IMR-90 (cell line): ENCODE data around the gene SSH2. TPM values are rescaled to one million over a fixed set of nuclear protein-coding genes. Genes with fewer than 3 reads are reported as not detected.
"Not testable (repeated sequence)": the region's sequence is repeated elsewhere in the genome, so short reads cannot be mapped to it uniquely, and the experiment has no call there.

Experiments
- ATAC-seq: fragments of 200-7000 bp; cut with Tn5 transposase; 2 replicates; pipeline ENCODE4 v1.9.1; 2020; ENCODE audit warnings: low read depth, mild to moderate bottlenecking, moderate library complexity
- BruUV-seq: library from RNA; stranded (reverse); fragments of 400-500 nt; replicated peaks from 2 replicates; lab custom pipeline; 2021; lab: Mats Ljungman, UMichigan
- CTCF ChIA-PET: fragments of 300-600 bp; formaldehyde crosslinking; extraction: SDS; loops from one replicate; lab custom pipeline; 2021; ENCODE audit warnings: antibody characterized with exemption; lab: Yijun Ruan, JAX
- POLR2A ChIA-PET: fragments of 300-600 bp; sonication (Branson Sonifier 250); formaldehyde crosslinking; loops from one replicate; lab custom pipeline; 2022; ENCODE audit warnings: antibody characterized with exemption; ENCODE audit not compliant: unreplicated experiment; lab: Charles Lee
- DNase-seq: peaks from one replicate; pipeline ENCODE4 v3.0.0; 2013
- H2AFZ ChIP-seq: replicated peaks from 2 replicates; pipeline ENCODE3; 2013; ENCODE audit warnings: low read length, mild to moderate bottlenecking; ENCODE audit not compliant: poor library complexity
- H2AK5ac ChIP-seq: 2 replicates; pipeline ENCODE4 v1.6.1; 2013; ENCODE audit warnings: low read depth, low read length, inconsistent platforms
- H2AK9ac ChIP-seq: replicated peaks from 2 replicates; pipeline ENCODE3; 2013; ENCODE audit warnings: mild to moderate bottlenecking, low read depth, low read length, moderate library complexity; ENCODE audit not compliant: poor library complexity
- H2BK120ac ChIP-seq: 2 replicates; pipeline ENCODE4 v1.6.1; 2013; ENCODE audit warnings: low read depth, low read length, inconsistent platforms
- H2BK15ac ChIP-seq: 3 replicates; pipeline ENCODE4 v1.6.1; 2013; ENCODE audit warnings: low read depth, low read length, inconsistent platforms
- H2BK20ac ChIP-seq: 2 replicates; pipeline ENCODE4 v1.6.1; 2013; ENCODE audit warnings: low read depth, mild to moderate bottlenecking, inconsistent platforms, low read length, moderate library complexity
- H2BK5ac ChIP-seq: 2 replicates; pipeline ENCODE4 v1.6.1; 2013; ENCODE audit warnings: mild to moderate bottlenecking, low read depth, low read length, inconsistent platforms; ENCODE audit not compliant: poor library complexity, severe bottlenecking
- H3K14ac ChIP-seq: replicated peaks from 2 replicates; pipeline ENCODE4 v1.6.1; 2013; ENCODE audit warnings: low read depth, low read length, inconsistent platforms
- H3K18ac ChIP-seq: 2 replicates; pipeline ENCODE4 v1.6.1; 2013; ENCODE audit warnings: low read depth, low read length, control low read depth
- H3K23ac ChIP-seq: 2 replicates; pipeline ENCODE4 v1.6.1; 2013; ENCODE audit warnings: low read depth, low read length, inconsistent platforms
- H3K27ac ChIP-seq: 2 replicates; pipeline ENCODE4 v1.5.1; 2013; ENCODE audit warnings: mild to moderate bottlenecking, control low read depth, low read length; ENCODE audit not compliant: insufficient read depth
- H3K27me3 ChIP-seq: 2 replicates; pipeline ENCODE4 v1.6.1; 2013; ENCODE audit warnings: low read length; ENCODE audit not compliant: control insufficient read depth, insufficient read depth
- H3K36me3 ChIP-seq: 2 replicates; pipeline ENCODE4 v1.6.1; 2013; ENCODE audit warnings: low read length, mixed read lengths; ENCODE audit not compliant: control insufficient read depth, insufficient read depth
- H3K4ac ChIP-seq: 2 replicates; pipeline ENCODE4 v1.6.1; 2013; ENCODE audit warnings: low read depth, low read length, inconsistent platforms
- H3K4me1 ChIP-seq: 2 replicates; pipeline ENCODE4 v1.6.1; 2013; ENCODE audit warnings: low read length, mixed read lengths; ENCODE audit not compliant: control insufficient read depth, insufficient read depth
- H3K4me2 ChIP-seq: 2 replicates; pipeline ENCODE4 v1.6.1; 2013; ENCODE audit warnings: low read depth, mild to moderate bottlenecking, control low read depth, low read length, moderate library complexity
- H3K4me3 ChIP-seq: 2 replicates; pipeline ENCODE4 v1.5.1; 2013; ENCODE audit warnings: low read depth, mild to moderate bottlenecking, control low read depth, low read length, moderate library complexity; ENCODE audit not compliant: insufficient read depth
- H3K56ac ChIP-seq: 2 replicates; pipeline ENCODE4 v1.6.1; 2013; ENCODE audit warnings: low read length, inconsistent platforms; ENCODE audit not compliant: insufficient read depth; ENCODE audit errors: extremely low read depth
- H3K79me1 ChIP-seq, 2 experiments: 2 replicates each; pipeline ENCODE4 v1.6.1; 2013; ENCODE audit warnings: low read length in 2 of 2, inconsistent platforms in 1 of 2, low read depth in 1 of 2
- H3K9ac ChIP-seq: 2 replicates; pipeline ENCODE4 v1.6.1; 2013; ENCODE audit warnings: low read depth, low read length, control low read depth
- H3K9me1 ChIP-seq: 2 replicates; pipeline ENCODE4 v1.6.1; 2013; ENCODE audit warnings: low read length, inconsistent platforms; ENCODE audit not compliant: insufficient read depth
- H3K9me3 ChIP-seq: 2 replicates; pipeline ENCODE4 v1.6.1; 2013; ENCODE audit warnings: low read length; ENCODE audit not compliant: control insufficient read depth, insufficient read depth
- H4K20me1 ChIP-seq: 2 replicates; pipeline ENCODE4 v1.6.1; 2013; ENCODE audit warnings: low read length, inconsistent platforms; ENCODE audit not compliant: insufficient read depth
- H4K5ac ChIP-seq: 2 replicates; pipeline ENCODE4 v1.6.1; 2013; ENCODE audit warnings: mild to moderate bottlenecking, low read depth, low read length, control low read depth
- H4K8ac ChIP-seq, 2 experiments: 2 replicates each; pipeline ENCODE4 v1.6.1; 2013; ENCODE audit warnings: low read depth in 2 of 2, low read length in 2 of 2, control low read depth in 1 of 2, inconsistent platforms in 1 of 2
- H4K91ac ChIP-seq: 2 replicates; pipeline ENCODE4 v1.6.1; 2013; ENCODE audit warnings: low read depth, low read length, inconsistent platforms; ENCODE audit not compliant: insufficient read depth
- WGBS, 2 experiments: methylation state at CpG; one replicate each; pipeline versions ENCODE4 v1.1.5 to v1.1.7; 2013; ENCODE audit warnings: missing lambda C conversion rate in 2 of 2; ENCODE audit not compliant: insufficient read length in 1 of 2; ENCODE audit errors: extremely low coverage in 2 of 2; 5-methylcytosine and 5-hydroxymethylcytosine counted together
- dilution Hi-C: fragments of 300-500 bp; cut with HindIII; formaldehyde crosslinking; loops from one replicate; pipeline ENCODE4 v1.14.3; 2018; ENCODE audit warnings: low sequenced_read_pairs; ENCODE audit not compliant: unreplicated experiment
- in situ Hi-C: fragments of 300-500 bp; cut with MboI; formaldehyde crosslinking; loops from 3 replicates; pipeline ENCODE4 v1.14.3; 2019; ENCODE audit warnings: low sequenced_read_pairs, inconsistent platforms, mixed read lengths
- intact Hi-C: fragments of 100-400 bp; cut with micrococcal nuclease; formaldehyde crosslinking; loops from 2 replicates; pipeline ENCODE4 v1.10.0; 2022
- polyA plus RNA-seq, 3 experiments: library from polyadenylated mRNA; depleted of rRNA; stranded (reverse); fragments of >200 nt; gene quantifications; 2 replicates each; pipeline ENCODE4 v1.2.3, GENCODE V29; 2012; ENCODE audit warnings: low replicate concordance in 1 of 3
- total RNA-seq: library from RNA; depleted of rRNA; stranded (reverse); fragments of >200 nt; gene quantifications from 2 replicates; pipeline ENCODE4 v1.2.3, GENCODE V29; 2012

The SSH2 gene
- total and polyA plus RNA-seq, 2 of the 4 experiments (the other 2 are of a cell fraction), result 9.3 TPM

DNA sequence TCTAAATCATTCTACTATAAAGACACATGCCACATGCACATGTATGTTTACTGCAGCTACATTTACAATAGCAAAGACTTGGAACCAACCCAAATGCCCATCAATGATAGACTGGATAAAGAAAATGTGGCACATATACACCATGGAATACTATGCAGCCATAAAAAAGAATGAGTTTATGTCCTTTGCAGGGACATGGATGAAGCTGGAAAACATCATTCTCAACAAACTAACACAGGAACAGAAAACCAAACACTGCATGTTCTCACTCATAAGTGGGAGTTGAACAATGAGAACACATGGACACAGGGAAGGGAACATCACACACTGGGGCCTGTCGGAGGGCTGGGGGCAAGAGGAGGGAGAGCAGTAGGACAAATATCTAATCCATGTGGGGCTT is 204.6 kb downstream of the SSH2 start:
- H3K9ac ChIP-seq, H3K9me1 ChIP-seq, H3K4ac ChIP-seq, H3K23ac ChIP-seq, ATAC-seq, BruUV-seq, H2AK5ac ChIP-seq, H4K20me1 ChIP-seq, H2BK120ac ChIP-seq, H2BK5ac ChIP-seq, H3K14ac ChIP-seq, CTCF ChIA-PET, H3K9me3 ChIP-seq, H3K4me2 ChIP-seq, POLR2A ChIA-PET, H2AK9ac ChIP-seq, intact Hi-C loops, H3K56ac ChIP-seq, H2BK15ac ChIP-seq, in situ Hi-C loops, H3K36me3 ChIP-seq, H4K8ac ChIP-seq, dilution Hi-C loops, H3K18ac ChIP-seq, H3K27me3 ChIP-seq, DNase-seq, H2AFZ ChIP-seq, H2BK20ac ChIP-seq, H4K5ac ChIP-seq, H3K27ac ChIP-seq, H4K91ac ChIP-seq, H3K4me3 ChIP-seq, H3K4me1 ChIP-seq: not testable (repeated sequence)
- 80% methylated on average over 1 of the region's 1 CpG; no CpG with 5 or more reads in 1 of the 2 experiments for WGBS, 2 experiments
- H3K79me1 ChIP-seq, result peaks cover 0 to 23% of the 10 kb centered on the region in 2 experiments; a peak in 3 of 4 replicates
